Activated CD4-positive, alpha-beta memory T cell treated with anti-CD3 and anti-CD28 coated beads, Interleukin-2, amount 10 ng/mL, durations not matched to agents 7 days and 5 days (primary cell): ENCODE measurements around the gene KDSR. TPM values are rescaled to one million over a fixed set of nuclear protein-coding genes. Genes with fewer than 3 reads are reported as not detected.

Experiments used
- CTCF ChIA-PET: fragments of 350-600 bp; sonication (Branson Sonifier 250); formaldehyde crosslinking; loops from one replicate; lab custom pipeline; 2021; ENCODE audit warnings: antibody characterized with exemption, inconsistent platforms; lab: Charles Lee
- POLR2A ChIA-PET: fragments of 350-600 bp; sonication (Branson Sonifier 250); formaldehyde crosslinking; loops from one replicate; lab custom pipeline; 2021; ENCODE audit warnings: antibody characterized with exemption; lab: Charles Lee
- DNase-seq: peaks from one replicate; pipeline ENCODE4 v3.0.0-alpha.2; 2020
- H3K27ac Mint-ChIP-seq: one replicate; pipeline ENCODE4 v1.8.0; 2021; ENCODE audit warnings: mild to moderate bottlenecking, mixed read lengths
- H3K27me3 Mint-ChIP-seq: one replicate; pipeline ENCODE4 v1.8.0; 2021; ENCODE audit warnings: mixed read lengths
- H3K36me3 Mint-ChIP-seq: one replicate; pipeline ENCODE4 v1.8.0; 2021; ENCODE audit warnings: low read depth, mixed read lengths
- H3K4me1 Mint-ChIP-seq: one replicate; pipeline ENCODE4 v1.8.0; 2021; ENCODE audit warnings: mixed read lengths
- H3K4me3 Mint-ChIP-seq: one replicate; pipeline ENCODE4 v1.8.0; 2021; ENCODE audit warnings: mild to moderate bottlenecking, mixed read lengths
- H3K9me3 Mint-ChIP-seq: one replicate; pipeline ENCODE4 v1.8.0; 2021; ENCODE audit warnings: mixed read lengths
- total RNA-seq, 2 experiments: library from RNA; stranded (reverse); gene quantifications; one replicate each; pipeline ENCODE4 v1.2.3, GENCODE V29; 2021

KDSR gene
- total RNA-seq, 2 experiments from 2014 or later = 60.9 to 66.4 TPM

DNA sequence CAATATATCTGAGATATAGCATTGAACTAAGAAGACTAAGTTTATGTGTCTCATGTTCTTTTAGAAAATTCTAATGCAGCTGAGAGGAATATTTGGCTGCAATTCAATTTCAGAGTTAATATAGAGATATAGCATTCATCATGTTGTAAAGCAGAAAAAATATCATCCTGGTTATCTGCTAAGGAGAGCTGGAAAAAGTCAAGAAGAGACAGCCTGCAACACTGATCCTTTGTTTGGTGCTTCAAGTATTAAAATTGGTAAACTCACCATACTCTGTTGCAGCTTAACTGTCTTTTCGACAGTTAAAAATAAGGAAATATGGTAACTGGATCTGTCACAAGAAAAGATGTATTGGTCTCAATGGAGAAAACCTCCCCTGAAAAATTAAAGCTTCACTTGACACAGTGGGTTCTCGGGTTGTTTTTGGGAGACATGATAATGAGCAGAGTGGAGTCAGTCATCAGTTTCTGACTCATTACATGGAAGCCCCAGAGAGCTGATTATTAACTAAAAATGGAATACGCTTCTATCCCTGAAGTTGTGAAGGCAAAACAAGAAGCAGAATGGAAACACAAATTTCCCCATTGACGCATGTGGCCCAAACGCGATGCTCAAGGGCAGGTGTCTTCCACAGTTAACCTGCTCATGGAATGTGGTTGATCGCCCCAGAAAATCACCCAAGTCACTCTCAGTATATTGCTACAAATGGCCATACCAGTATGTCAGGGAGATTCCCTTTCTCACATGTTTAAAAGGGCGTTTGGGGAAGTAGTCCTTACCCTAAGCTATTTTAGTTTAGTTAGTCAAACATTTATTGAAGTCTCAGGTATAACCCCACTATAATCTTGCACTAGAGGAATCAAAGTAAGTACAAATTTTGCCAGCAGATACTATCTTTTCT, 55.6 kb downstream of the KDSR start:
- Mint-ChIP-seq H3K27ac (no peak overlapping the region), H3K9me3 (no peaks in the 10 kb centered on the region), H3K4me1 (peaks cover 84% of the 10 kb centered on the region), H3K27me3 (no peaks in the 10 kb centered on the region), H3K36me3 (peaks cover 80% of the 10 kb centered on the region), H3K4me3 (no peak overlapping the region)
- CTCF ChIA-PET = interaction anchor here (1.0 to 1.4 kb wide), 5 partner anchors 12 to 154 kb away, joined by 3 to 7 read pairs (median 3); no protein-coding TSS in a partner anchor
- POLR2A ChIA-PET = interaction anchor here (1.1 to 1.9 kb wide), 5 partner anchors 8 to 182 kb away, joined by 3 to 5 read pairs (median 4); partner anchors contain the start of gene BCL2
- DNase-seq = no peak

DNA sequence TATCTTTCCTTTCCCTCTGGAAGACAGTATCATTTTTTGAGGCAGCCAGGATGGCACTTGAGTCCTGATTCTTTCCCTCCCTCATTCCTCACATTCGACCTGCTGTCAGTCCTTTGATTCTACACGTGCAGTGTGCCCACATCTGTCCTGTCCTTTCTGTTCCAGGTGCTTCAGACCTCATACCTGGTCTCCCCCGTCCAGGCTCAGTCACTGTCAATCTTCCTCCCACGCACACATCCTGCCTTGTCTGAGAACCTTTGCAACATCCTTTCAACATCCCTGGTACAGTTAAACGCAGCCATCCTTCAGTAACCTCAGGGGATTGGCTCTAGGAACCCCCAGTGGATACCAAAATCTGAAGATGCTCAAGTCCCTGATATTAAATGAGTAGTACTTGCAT, 57.6 kb downstream of the KDSR start:
- Mint-ChIP-seq H3K27ac (peak overlapping the region; percentile 51), H3K36me3 (peaks cover 75% of the 10 kb centered on the region), H3K9me3 (no peaks in the 10 kb centered on the region), H3K27me3 (no peaks in the 10 kb centered on the region), H3K4me1 (peaks cover 87% of the 10 kb centered on the region), H3K4me3 (no peak overlapping the region)
- CTCF ChIA-PET = no interaction called here
- no peak for DNase-seq
- POLR2A ChIA-PET = interaction anchor here (13.7 kb wide), 1 partner anchor 9 kb away, joined by 112 read pairs; the partner anchor contains the start of gene BCL2

DNA sequence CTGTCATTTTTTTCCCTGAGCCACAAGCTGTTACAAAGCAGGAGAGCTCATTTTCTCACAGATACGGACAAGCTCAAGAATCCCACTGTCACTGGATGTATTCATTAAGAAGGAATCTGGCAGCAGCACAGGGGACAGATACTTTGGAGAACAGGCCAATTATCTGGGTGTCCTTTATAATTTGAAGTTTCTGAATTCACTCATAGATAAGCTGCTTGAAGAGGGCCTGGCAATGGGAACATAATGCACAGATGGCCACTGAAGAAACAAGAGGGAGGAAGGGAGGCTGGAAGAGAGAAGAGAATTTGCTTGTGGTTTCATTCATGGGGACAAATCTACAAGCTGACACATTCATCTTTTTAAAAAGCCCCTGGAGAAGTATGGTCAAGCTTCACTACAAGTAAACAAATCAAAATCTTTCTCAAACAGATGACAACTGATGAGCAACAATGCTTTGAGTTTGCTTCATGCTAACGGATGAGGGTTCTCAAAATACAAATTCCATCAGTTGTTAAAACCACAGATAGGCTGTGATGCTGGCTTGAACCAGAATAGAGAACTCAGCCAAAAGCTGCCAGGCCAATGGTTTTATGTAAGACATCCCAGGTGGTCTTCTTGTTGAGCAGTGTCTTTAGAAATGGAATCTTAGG, 59.3 kb downstream of the KDSR start:
- no peak overlapping the region for H3K4me3 Mint-ChIP-seq
- ChIA-PET POLR2A (interaction anchor here (0.6 to 13.7 kb wide), 4 partner anchors 9 to 146 kb away, joined by 3 to 112 read pairs (median 4); partner anchors contain the start of gene BCL2), CTCF (interaction anchor here (0.9 to 1.7 kb wide), 4 partner anchors 9 to 176 kb away, joined by 3 to 6 read pairs (median 4); no protein-coding TSS in a partner anchor)
- no peaks in the 10 kb centered on the region for H3K27me3 Mint-ChIP-seq
- no peaks in the 10 kb centered on the region for H3K9me3 Mint-ChIP-seq
- no peak for DNase-seq
- peaks cover 84% of the 10 kb centered on the region for H3K4me1 Mint-ChIP-seq
- peaks cover 70% of the 10 kb centered on the region for H3K36me3 Mint-ChIP-seq
- no peak overlapping the region for H3K27ac Mint-ChIP-seq

DNA sequence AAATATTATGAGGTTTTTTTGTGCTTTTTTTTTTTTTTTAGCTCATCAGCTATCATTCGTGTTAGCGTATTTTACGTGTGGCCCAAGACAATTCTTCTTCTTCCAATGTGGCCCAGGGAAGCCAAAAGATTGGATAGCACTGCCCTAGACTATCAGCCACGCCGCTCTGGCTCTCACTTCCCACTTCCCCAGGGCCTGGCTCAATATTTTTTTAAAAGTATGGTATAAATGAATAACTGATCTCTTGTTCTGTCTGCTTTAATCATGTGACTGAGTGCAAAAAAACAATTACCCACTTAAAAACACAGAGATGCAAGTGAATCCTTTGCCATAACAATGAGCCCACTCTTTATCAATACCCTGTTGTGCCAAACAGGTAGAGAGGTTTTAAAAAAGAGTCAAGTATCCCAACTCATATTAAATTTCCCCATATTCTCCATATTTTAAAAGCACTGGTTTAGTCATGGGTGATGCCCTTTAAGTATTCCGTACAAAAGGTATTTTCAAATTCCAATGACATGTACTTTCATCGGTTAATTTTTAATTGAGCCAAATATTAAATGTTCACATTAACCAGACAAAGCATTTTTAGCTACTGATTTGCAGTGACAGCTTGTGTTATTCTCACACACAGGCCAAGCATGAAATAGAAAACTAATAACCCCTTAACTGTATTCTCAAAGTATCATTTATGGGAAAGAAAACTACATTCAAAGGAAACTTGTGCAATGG, 60.0 kb downstream of the KDSR start:
- no peak for DNase-seq
- Mint-ChIP-seq H3K27me3 (no peaks in the 10 kb centered on the region), H3K9me3 (no peaks in the 10 kb centered on the region), H3K36me3 (peaks cover 74% of the 10 kb centered on the region), H3K4me3 (no peak overlapping the region), H3K4me1 (peaks cover 84% of the 10 kb centered on the region), H3K27ac (no peak overlapping the region)
- ChIA-PET POLR2A (interaction anchor here (0.6 to 13.7 kb wide), 4 partner anchors 8 to 145 kb away, joined by 3 to 112 read pairs (median 4); partner anchors contain the start of gene BCL2), CTCF (interaction anchor here (0.9 to 1.7 kb wide), 4 partner anchors 8 to 176 kb away, joined by 3 to 6 read pairs (median 4); no protein-coding TSS in a partner anchor)

DNA sequence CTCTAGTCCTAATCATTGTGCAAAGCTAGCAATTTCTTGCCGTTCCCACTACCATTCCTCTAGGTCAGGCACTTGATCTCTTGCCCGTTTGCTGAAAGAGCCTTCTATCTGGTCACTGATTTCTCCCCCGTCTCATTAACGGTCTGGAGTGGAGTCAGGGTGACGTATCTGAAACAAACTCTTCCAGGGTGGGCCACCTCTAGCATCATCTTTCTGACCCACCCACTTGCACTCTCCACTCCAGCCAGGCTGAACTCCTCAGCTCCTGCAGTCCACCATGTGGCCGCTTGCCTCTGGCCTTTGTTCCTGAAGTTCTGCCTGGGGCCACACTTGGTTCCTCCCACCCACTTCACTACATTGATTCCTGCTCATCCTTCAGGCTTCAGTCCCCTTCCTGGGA, 60.8 kb downstream of the KDSR start:
- peak overlapping the region; percentile 16 for H3K27ac Mint-ChIP-seq
- ChIA-PET CTCF (interaction anchor here (1.3 to 1.4 kb wide), 2 partner anchors 8 to 12 kb away, joined by 3 to 4 read pairs; no protein-coding TSS in a partner anchor), POLR2A (interaction anchor here (0.8 to 13.7 kb wide), 2 partner anchors 9 to 12 kb away, joined by 3 to 112 read pairs; partner anchors contain the start of gene BCL2)
- DNase-seq = no peak
- no peaks in the 10 kb centered on the region for H3K9me3 Mint-ChIP-seq
- H3K4me1 Mint-ChIP-seq = peaks cover 83% of the 10 kb centered on the region
- no peaks in the 10 kb centered on the region for H3K27me3 Mint-ChIP-seq
- H3K4me3 Mint-ChIP-seq = no peak overlapping the region
- peaks cover 72% of the 10 kb centered on the region for H3K36me3 Mint-ChIP-seq

DNA sequence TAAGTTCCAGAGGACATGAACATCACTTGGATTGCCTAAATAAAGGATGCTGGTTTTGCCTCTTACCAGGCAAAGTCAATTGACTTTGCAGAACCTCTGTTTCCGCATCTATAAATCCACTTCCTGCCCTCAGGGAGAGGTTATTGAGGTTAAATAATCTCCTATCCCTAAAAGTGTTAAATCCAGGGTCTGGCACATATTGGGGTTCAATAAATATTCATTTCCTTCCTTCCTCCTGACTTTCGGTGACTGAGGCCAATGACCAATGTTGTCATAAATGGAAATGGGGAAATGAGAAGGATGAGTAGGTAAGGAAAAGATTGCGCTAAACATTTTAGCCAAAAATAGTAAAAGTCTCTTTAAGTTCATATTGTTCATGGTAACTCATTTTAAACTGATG, 63.5 kb downstream of the KDSR start:
- H3K36me3 Mint-ChIP-seq = peaks cover 82% of the 10 kb centered on the region
- H3K27me3 Mint-ChIP-seq = no peaks in the 10 kb centered on the region
- peaks cover 90% of the 10 kb centered on the region for H3K4me1 Mint-ChIP-seq
- DNase-seq = no peak
- no peaks in the 10 kb centered on the region for H3K9me3 Mint-ChIP-seq
- peak overlapping the region; percentile 83 for H3K27ac Mint-ChIP-seq
- ChIA-PET POLR2A (interaction anchor here (1.2 to 13.7 kb wide), 4 partner anchors 11 to 16 kb away, joined by 3 to 112 read pairs (median 6); partner anchors contain the start of gene BCL2), CTCF (interaction anchor here (6.6 kb wide), 1 partner anchor 15 kb away, joined by 58 read pairs; the partner anchor contains the start of gene BCL2)
- H3K4me3 Mint-ChIP-seq = no peak overlapping the region

DNA sequence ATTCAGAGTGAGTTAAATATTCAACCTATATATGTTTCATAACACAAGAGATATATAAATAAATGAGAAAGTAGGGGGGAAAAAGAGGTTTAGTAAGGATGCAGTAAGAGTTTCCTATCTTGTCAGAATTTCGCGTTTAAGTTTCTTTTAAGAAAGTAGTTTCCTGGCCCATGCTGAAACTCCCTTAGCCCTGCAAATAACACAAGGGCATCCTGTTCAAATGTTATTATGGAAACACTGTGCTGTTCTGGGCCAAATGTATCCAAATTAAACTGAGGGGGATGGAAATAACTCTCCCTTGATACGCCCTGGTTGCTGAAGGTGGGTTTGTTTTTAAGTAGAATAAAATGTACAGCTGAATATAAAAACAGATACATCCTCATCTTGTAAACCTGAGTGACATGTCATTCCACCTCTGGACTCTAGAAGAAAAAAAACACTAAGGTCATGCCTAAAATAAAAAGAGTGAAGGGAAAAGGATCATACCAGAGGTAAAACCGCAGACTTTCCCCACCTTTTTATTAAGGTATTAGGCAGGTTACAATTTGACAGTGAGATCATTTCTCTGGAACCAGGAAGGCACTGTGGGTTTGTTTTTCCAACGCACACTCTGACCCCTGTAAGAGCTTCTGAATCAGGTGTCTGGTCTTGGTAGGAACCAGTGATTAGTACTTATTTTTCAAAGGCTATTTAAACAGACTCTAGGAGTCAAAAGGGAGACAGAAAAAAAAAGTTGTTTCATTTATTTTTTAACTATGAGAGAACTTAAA, 64.2 kb downstream of the KDSR start:
- Mint-ChIP-seq H3K4me3 (peak overlapping the region; percentile 53), H3K4me1 (peaks cover 92% of the 10 kb centered on the region), H3K27me3 (no peaks in the 10 kb centered on the region), H3K36me3 (peaks cover 85% of the 10 kb centered on the region), H3K9me3 (no peaks in the 10 kb centered on the region), H3K27ac (peak overlapping the region; percentile 83)
- ChIA-PET POLR2A (interaction anchor here (1.2 to 13.7 kb wide), 9 partner anchors 11 to 141 kb away, joined by 3 to 112 read pairs (median 5); partner anchors contain the start of gene BCL2), CTCF (interaction anchor here (0.9 to 6.6 kb wide), 3 partner anchors 10 to 136 kb away, joined by 3 to 58 read pairs (median 5); partner anchors contain the start of gene BCL2)
- DNase-seq = no peak

DNA sequence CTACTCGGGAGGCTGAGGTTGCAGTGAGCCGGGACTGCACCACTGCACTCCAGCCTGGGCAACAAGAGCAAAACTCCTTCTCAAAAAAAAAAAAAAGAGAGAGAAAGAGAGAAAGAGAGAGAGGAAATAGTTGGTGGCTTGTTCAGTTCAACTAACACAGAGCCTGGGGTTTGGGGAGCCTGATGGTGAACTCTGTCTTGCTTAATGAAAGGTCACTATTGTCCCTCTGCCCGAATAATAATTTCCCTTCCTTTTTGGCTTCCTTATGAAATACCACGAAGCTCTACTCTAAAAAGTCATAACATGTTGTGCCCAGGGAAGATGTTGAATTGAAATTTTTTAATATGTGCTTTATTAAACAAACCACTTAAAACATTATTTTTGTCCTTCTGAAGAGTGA, 64.8 kb downstream of the KDSR start:
- Mint-ChIP-seq H3K4me3 (peak overlapping the region; percentile 53), H3K27me3 (no peaks in the 10 kb centered on the region), H3K4me1 (peaks cover 92% of the 10 kb centered on the region), H3K27ac (peak overlapping the region; percentile 83), H3K36me3 (peaks cover 86% of the 10 kb centered on the region), H3K9me3 (no peaks in the 10 kb centered on the region)
- ChIA-PET CTCF (interaction anchor here (0.9 to 6.6 kb wide), 4 partner anchors 9 to 149 kb away, joined by 3 to 58 read pairs (median 4); partner anchors contain the start of gene BCL2), POLR2A (interaction anchor here (0.9 to 13.7 kb wide), 9 partner anchors 9 to 140 kb away, joined by 3 to 112 read pairs (median 5); partner anchors contain the start of gene BCL2)
- DNase-seq = no peak

DNA sequence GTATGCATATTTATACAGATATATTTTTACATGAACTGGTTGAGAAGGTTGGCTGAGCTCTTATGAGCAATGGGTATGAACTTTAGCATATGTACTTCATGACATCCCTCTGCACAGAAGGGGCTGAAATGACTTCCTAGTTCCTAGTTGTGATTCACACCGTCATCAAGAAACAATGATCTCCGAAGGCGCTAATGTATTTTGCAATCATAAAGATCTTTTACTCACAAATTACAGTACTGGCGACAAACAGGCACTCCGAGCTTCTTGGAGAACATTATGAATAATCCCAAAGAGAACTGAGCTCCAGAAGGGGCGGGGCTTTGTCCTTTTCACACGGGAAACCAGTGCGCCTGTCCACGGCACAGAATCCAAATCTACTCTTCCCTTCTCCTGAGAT, 65.6 kb downstream of the KDSR start:
- POLR2A ChIA-PET = interaction anchor here (0.9 to 13.7 kb wide), 10 partner anchors 8 to 140 kb away, joined by 3 to 112 read pairs (median 5); partner anchors contain the start of gene BCL2
- CTCF ChIA-PET = interaction anchor here (0.9 to 6.6 kb wide), 5 partner anchors 17 to 148 kb away, joined by 3 to 58 read pairs (median 3); partner anchors contain the start of gene BCL2
- H3K36me3 Mint-ChIP-seq = peaks cover 84% of the 10 kb centered on the region
- H3K27me3 Mint-ChIP-seq = no peaks in the 10 kb centered on the region
- DNase-seq = no peak
- peak overlapping the region; percentile 45 for H3K4me3 Mint-ChIP-seq
- peaks cover 86% of the 10 kb centered on the region for H3K4me1 Mint-ChIP-seq
- H3K27ac Mint-ChIP-seq = peak overlapping the region; percentile 83
- H3K9me3 Mint-ChIP-seq = no peaks in the 10 kb centered on the region

DNA sequence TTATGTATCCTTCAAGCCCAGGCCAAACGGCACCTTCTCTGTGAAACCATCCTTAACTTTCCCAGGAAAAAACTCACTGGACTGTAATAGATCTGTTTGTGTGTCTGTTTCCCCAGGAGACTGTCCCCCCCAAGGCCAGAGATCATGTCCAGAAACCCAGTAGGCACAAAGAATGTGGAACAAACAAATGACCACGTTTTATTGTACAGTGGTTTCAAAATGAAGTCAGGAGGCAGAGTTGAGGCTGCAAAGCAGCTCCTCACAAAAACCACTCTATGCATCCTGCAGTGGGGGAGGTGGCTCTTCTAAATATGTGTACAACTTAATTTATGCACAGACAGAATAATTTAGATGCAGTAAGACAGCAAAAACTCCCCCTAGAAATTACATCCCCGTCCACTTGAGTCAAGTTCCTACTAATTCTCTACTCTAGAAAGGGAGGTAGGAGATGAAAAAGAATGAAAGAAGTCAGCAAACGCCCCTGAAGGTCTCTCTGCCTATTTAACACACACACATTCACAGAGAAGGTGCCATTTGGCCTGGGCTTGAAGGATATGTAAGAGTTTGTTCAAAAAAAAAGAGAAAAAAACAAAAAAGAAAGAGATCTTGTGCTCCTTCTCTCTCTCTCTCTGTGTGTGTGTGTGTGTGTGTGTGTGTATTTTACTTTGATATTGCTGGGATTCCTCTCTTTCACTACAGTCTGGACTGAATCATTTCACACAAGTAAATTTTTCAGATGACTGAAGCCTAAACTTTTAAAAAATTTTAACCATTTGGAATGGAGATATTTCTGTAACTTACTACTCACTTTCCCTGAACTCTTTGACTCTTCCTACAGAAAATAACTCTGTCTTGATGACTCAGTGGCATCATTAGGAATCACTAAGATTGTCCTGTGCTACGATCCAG, 66.9 kb downstream of the KDSR start:
- DNase-seq = peak; percentile 64
- H3K4me1 Mint-ChIP-seq = peaks cover 85% of the 10 kb centered on the region
- POLR2A ChIA-PET = interaction anchor here (0.8 to 13.7 kb wide), 10 partner anchors 10 to 139 kb away, joined by 4 to 112 read pairs (median 10); partner anchors contain the start of gene BCL2
- H3K27me3 Mint-ChIP-seq = no peaks in the 10 kb centered on the region
- H3K36me3 Mint-ChIP-seq = peaks cover 85% of the 10 kb centered on the region
- H3K27ac Mint-ChIP-seq = peak overlapping the region; percentile 83
- no peaks in the 10 kb centered on the region for H3K9me3 Mint-ChIP-seq
- H3K4me3 Mint-ChIP-seq = peak overlapping the region; percentile 53
- CTCF ChIA-PET = interaction anchor here (0.8 to 6.6 kb wide), 4 partner anchors 18 to 89 kb away, joined by 3 to 58 read pairs (median 4); partner anchors contain the start of gene BCL2
